Activated CD4-positive, alpha-beta T cell treated with anti-CD3 and anti-CD28 coated beads for 24 hours (primary cell): Measurements from ENCODE around the gene PYGO2.

Experiments used
- DNase-seq, 2 donors: peaks; one replicate each; pipeline ENCODE4 v3.0.0-alpha.2; 2020; ENCODE audit warnings: low read depth in 2 of 2

Gene PYGO2, protein sequence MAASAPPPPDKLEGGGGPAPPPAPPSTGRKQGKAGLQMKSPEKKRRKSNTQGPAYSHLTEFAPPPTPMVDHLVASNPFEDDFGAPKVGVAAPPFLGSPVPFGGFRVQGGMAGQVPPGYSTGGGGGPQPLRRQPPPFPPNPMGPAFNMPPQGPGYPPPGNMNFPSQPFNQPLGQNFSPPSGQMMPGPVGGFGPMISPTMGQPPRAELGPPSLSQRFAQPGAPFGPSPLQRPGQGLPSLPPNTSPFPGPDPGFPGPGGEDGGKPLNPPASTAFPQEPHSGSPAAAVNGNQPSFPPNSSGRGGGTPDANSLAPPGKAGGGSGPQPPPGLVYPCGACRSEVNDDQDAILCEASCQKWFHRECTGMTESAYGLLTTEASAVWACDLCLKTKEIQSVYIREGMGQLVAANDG

GRCh38 chr1:154961207-154962155 is at the start of gene PYGO2:
PYGO2 (minus strand) TSS chr1:154961782; CDS start chr1:154961576, 206 bp downstream.
- DNase-seq, result peak; percentile 69 to 79

DNA sequence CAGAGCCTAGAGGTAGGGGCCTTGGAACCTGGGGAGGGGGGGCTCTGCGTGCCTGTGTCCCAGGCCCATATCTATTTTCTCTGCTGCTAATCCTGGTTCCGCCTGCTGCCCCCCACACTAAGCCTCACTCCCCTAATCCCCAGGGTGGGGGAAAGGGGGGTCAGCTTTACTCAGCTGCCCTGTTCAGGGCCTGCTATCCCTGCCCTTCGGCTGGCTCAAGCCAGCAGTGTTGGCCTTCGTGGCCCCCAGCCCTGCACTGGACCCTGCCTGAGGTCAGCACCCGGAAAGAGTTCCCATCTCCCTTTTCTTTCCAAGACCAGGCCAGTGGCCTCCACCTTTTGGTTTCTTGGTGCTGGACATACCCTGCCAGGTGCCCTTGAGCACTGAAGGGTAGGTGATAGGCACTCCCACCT is 49.4 kb upstream of the PYGO2 start:
- no peak for DNase-seq

- no peak for DNase-seq
Observed at GRCh38 chr1:155010211-155010918, 48.8 kb upstream of the PYGO2 start.

DNA sequence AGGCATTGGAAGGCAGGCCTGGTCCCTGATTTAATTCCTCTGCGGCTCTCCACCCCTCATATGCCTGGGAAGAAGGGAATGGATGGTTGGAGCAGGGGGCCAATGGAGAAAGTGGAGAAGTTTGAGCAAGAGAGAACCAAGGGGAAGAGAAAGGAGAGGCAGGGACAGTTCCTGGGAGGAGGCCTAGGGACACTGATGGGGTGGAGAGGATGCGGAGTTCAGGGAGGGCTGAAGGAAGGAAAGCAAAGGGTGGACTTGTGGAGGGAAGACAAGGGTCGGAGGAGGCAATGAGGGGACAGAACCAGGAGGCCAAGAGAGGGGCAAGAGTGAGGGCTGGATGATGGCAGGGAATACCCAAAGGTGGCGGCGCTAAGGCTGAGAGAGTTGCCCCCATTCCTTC is 48.2 kb upstream of the PYGO2 start:
- DNase-seq, result no peak

- no peak for DNase-seq
Observed at GRCh38 chr1:155009221-155009711, 47.7 kb upstream of the PYGO2 start.

- peak; percentile 58 to 89 for DNase-seq
Observed at GRCh38 chr1:155008015-155008941, 46.7 kb upstream of the PYGO2 start.

DNA sequence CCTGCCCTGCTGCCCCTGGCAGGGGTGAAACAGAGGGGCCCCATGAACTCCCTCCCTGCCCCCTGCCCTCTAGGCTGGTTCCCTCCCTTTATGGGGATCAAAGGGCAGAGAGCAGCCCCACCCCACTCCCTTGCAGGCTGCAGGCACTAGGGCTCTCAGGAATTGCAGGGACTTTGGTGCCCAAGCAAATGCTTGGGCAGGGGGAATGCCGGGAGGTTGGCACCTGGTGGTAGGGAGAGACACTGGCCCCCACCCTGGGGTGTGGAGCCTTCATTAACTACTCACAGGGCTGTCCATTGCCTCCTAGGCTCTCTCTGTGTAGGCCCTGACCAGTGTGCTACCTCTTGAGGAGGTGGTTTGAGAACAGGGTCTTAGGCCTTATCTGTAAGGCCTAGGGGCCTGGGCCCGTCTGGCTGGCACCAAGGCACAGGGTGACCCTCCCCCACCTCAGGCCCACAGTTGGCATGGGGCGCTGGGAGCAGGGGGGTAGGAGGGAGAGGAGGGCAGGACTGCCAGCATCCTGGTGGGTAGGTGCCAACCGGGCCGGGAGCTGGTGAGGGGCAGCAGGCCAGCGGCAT is 45.8 kb upstream of the PYGO2 start:
- DNase-seq, result no peak

- no peak for DNase-seq
Observed at GRCh38 chr1:155006601-155007101, 45.1 kb upstream of the PYGO2 start.

DNA sequence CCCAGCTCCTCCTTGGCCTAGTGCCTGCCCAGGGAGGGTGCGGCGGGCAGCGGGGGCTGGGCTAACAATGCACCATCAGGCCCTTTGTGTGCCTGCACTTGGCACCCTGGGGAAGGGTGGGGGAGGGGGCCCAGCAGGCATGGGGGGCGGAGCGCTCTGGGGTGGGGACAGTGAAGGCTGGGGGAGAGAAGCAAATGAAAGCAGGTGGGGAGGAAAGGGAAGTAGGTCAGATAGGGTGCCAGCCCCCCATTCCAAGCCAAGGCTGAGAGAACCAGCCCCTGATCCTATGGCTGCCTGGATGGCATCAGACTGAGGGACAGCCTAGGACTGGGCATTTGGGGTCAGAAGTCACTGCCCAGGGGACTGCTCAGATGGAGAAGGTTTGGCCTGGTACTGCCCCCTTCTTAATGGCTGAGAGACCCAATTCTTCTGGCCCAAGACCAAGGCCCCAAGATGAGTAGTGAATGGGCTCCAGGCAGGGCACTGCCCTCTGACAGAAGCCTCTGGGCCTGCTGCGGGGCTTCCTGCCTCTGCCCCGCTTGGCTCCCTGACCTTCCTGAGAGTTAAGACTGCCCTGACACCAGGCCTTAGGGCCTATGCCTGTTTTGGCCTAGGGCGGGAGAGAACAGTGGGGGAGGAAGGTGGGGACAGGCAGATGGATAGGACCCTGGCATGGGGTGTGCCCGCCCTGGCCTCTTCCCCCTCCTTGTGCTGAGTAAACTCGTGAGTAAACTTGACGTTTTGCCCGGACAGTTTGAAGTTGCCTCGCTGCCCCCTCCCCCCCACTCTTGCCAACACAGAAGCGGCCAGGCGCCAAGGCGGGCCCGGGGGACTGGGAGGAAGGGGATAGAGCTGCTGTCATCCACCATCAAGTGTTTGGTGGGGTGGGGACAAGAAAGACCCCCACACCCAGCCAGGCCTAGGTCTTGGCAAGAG is 43.8 kb upstream of the PYGO2 start:
- no peak for DNase-seq

GRCh38 chr1:155004352-155005075 is 42.9 kb upstream of the PYGO2 start:
- no peak for DNase-seq

- no peak for DNase-seq
Observed at GRCh38 chr1:155003766-155004351, 42.3 kb upstream of the PYGO2 start.

- DNase-seq, result no peak
Observed at GRCh38 chr1:155003227-155003765, 41.7 kb upstream of the PYGO2 start.

DNA sequence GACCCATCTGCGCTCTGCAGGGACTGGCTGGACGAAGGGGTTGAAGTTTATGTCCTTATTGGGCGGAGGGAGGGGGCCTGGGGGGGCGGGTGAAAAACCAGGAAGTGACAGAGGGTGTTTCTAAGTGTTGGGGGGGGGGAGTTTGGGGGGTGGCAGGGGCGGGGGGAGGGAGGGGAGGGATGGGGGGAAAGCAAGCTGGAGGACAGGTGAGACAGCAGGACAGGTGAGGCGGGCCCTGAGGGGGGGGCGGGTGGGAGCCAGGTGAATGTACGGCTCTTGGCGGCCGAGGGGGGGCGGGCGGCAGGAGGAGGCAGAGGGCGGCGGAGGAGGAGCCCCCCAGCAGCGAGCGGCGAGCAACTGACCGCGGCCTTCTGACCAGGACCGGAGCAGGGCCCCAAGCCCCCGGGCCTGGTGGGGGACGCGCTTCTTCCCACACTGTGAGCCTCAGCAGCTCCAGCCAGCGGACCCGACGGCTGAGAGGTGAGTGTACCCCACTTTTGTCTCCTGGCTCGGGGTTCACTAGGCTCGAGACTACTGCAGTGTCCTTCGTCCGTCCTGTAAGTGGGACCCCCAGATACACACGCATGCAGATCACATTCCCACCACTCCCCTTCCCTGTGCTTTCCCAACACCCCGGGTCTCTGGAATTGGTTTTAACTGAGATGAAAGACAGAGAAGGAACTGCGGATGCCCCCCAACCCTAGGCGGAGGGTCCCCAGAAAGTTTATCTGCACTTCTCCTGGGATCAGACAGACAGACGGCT is 41.1 kb upstream of the PYGO2 start, which contains the start of gene ZBTB7B:
ZBTB7B (plus strand) TSS at position 339 of the 763 bp plus-strand sequence. CDS start 11,859 bp downstream, outside the sequence.
- no peak for DNase-seq

- peak; percentile 99 for DNase-seq
Observed at GRCh38 chr1:155001675-155002463, 40.3 kb upstream of the PYGO2 start.

- DNase-seq, result no peak
Observed at GRCh38 chr1:155001425-155001674, 39.8 kb upstream of the PYGO2 start.
